GM19328 (cell line): ENCODE results near the gene MVB12A.
A peak's percentile ranks its signal among the peaks of the same experiment; 100 is the strongest.

ENCODE experiments used
- ATAC-seq: cut with Tn5 transposase; IDR thresholded peaks from one replicate; pipeline ENCODE4 v1.9.1; 2021; ENCODE audit warnings: mild to moderate bottlenecking, moderate library complexity; ENCODE audit not compliant: unreplicated experiment

The MVB12A gene

DNA sequence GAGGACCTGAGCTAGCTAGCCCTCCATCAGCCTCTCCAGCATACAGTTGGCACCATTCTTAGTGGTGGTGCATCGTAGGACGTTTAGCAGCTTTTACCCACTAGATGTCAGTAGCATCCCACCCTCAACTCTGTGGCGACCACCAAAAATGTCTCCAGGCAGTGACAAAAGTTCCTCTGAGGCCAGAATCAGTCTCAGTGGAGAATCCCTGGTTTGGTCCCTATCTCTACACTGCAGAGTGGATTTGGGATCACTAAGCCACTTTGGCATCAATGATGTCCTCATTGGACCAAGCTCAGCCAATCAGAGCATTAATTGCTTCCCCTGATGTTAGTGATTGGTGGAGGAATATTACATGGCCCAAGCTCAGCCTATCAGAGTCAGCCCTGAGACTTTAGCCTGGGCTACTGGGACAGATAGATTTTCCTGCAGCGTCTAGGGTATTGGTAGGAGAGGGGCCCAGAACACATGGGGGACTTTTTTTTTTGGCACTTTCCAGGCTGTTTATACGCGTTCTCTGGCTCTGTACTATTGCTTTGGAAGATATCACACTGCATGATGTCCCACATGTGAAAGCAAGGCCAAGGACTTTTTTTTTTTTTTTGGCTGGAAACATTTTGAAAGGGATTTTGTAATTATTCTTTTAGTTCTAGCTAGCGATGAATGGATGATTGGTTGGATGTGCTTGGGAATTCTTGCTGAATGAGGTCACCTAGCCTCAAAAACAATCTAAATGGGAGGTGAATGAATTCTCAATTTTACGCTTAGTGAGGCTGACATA, 21.6 kb downstream of the MVB12A start:
- no peak for ATAC-seq

DNA sequence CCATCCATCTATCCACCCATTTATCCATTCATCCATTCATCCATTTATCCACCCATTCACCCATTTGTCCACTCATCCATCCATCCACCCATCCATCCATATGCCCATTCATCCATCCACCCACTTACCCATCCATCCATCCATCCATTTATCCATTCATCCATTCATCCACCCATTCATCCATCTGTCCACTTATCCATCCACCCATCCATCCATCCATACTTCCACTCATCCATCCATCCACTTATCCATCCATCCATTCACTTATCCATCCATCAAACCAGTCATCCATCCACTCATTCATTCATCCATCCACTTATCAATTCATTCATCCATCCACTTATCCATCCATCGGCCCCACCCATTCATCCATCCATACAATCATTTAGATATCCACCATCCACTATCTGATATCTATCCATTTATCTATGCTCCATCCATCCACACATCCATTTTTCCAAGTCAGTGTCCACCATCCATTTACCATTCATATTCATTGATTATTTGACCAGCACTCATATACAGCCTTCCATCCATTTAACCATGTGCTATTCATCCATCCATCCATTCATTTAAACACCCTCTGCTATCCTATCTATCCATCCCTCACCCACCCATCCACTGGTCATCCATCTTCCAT, 25.8 kb downstream of the MVB12A start:
- ATAC-seq, result no peak

DNA sequence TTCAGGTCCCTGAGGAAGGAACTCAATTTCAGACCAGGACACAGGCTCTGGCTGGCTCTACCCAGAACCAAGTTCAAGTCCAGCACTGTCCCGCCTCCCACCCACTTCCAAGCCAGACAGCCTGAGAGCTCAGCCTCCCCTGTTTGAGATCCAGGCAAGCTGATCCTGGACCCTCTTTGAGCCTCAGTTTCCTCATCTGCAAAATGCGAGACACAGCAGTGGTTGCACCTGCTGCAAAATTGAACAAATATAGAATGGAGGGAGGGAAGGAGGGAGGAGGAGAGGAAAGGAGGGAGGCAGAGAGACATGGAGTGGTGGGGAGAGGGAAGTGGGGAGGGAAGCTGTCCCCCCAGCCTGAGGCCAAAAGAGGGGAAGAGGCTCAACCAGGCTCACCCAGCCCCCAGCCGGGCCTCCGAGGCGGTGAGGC, 27.9 kb downstream of the MVB12A start:
- ATAC-seq, result no peak

DNA sequence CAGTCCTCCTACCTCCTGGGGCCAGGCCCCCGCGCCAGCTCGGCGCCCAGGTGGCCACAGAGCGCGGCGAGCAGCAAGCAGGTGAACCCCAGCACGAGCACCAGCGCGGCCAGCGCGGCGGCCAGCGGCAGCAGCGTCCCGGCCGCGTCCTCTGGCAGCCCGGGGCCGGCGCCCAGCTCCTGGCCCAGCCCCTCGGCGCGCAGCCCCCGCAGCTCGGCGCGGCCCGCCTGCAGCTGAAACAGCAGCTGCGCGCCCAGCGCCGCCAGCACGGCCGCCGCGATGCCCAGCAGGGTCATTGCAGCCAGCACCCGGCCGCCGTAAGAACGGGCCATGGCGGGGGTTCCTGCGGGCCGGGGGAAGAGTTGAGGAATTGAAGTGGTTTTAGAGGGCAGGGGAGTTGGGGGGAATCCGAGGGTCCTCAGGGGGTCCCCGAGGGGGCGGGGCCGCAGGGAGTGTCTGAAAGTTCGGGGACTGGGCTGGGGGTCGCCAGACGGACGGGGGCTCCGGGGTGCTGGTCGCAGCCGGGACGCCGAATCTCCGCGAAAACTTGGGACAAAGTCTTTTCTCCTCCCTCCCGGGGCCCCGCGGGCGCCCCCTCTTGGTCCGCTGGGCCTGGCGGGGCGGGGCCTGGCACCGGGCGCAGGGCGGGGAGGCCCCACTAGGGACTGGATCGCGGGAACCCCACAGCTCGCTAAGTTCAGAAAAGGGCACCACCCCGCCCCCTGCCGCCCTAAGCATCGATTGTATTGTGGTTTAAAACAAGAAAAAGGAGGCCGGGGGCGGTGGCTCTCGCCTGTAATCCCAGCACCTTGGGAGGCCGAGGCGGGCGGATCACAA, 28.5 kb downstream of the MVB12A start, which contains the start of gene TMEM221:
TSS of gene TMEM221 (minus strand) at position 538 of the 837 bp plus-strand sequence. CDS start at position 332, 206 bp downstream.
- no peak for ATAC-seq

DNA sequence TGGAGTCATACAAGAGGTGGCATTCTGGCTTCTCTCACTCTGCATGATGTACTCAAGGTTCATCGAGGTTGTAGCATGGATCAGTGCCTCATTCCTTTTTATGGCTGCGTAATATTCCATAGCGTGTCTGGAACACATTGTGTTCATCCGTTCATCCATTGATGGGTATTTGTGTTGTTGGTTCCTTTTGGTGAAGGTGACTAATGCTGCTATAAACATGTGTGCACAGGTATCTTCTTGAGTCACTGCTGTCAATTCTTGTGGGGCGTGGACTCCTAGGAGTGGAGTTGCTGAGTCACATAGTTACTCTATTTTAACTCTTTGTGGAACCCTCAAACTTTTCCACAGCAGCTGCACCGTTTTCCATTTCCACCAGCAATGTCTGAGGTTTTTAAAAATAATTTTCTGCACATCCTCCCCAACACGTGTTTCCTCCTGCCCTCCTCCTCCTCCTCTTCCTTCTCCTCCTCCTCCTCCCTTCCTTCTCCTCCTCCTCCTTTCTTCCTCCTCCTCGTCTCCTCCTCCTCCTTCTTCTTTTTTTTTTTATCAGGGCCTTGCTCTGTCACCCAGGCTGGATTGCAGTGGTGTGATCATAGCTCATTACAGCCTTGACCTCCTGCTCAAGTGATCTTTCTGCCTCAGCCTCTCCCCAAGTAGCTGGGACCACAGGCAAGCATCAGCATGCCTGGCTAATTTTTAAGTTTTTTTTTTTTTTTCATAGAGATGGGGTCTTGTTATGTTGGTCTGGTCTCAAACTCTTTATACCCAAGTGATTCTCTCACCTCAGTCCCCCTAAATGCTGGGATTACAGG, 30.6 kb downstream of the MVB12A start:
- no peak for ATAC-seq

DNA sequence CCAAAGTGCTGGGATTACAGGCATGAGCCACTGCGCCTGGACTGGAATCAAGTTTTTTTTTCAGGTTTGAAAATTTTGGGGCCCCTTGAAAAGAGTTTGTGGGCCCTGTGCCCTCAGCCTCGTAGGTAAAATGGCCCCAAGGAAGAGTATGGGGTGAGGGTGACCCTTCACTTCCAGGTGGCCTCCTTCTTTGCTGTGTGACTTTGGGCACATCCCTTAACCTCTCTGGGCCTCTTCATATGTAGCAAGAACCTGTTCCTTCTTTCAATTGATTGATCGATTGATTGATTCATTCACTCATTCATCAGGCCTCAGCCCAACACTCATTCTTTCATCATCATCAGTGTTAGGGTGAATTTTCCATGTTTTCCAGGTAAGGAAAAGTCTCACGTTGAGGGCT, 32.0 kb downstream of the MVB12A start:
- ATAC-seq, result no peak

DNA sequence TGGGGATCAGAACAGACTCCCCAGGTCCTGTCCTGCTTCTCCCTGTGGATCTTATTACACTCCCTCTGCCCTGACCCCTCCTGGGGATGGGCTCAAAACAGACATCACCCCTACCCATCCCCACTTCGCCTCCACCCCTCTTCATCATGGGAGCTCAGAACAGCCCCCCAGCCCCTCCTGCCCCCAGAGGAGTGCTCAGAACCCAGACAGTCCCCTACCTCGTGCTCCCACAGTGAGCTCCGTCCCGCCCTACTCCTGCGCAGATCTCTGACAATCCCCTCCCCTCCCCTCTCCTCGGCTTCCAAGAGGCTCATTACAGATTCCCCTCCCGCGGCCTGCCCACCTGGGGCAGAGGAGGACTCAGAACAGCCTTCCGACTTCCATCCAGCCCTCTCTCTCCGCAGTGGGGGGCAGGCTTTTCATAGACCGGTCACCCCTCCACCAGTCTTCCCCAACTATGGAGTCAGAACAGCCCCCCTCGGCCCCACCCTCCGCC, 34.8 kb downstream of the MVB12A start:
- no peak for ATAC-seq

DNA sequence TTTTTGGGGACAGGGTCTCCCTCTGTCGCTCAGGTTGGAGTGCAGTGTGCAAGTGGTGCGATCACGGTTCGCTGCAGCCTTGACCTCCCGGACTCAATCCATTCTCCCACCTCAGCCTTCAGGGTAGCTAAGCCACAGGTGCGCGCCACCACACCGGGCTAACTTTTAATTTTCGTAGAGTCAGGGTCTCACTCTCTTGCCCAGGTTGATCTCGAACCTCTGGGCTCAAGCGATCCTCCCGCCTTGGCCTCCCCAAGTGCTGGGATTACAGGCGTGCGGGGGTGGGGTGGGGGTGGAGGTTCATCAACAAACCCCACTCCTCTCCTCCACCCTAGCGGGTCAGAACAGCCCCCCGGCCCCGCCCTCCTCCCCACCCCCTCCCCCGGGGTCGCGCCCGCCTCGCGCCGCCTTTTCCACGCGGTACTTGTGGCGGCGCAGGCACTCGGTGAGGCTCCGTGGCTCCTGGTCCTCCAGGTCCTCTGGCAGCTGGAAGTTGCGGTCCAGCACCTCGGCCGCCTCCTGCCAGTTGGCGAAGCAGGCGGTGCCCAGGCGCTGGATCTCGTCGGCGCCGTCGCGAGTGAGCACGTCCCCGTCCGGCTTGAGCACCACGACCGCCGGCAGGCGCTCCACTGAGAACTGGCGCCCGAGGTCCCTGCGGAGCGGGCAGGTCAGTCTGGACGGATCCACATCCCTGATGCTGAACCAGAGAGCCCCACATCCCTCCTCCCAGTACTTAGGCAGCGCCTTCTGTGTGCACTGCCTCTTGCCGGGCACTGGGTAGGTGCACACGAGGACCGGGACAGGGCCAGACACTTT, 35.7 kb downstream of the MVB12A start:
- no peak for ATAC-seq

DNA sequence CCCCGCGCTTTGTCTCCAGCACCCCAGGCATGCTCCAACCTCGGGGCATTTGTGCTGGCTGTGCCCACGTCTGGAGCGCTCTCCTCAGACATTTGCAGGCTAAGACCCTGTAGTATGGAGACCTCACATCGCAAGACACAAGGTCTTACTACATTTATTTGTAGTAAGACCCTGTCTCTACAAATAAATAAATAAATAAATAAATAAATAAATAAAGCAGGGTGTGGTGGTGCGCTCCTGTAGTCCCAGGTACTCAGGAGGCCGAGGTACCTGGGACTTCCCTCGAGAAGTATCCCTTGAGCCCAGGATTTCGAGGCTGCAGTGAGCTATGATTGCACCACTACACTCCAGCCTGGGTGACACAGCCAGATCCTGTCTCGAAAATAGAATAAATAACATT, 36.3 kb downstream of the MVB12A start:
- no peak for ATAC-seq

DNA sequence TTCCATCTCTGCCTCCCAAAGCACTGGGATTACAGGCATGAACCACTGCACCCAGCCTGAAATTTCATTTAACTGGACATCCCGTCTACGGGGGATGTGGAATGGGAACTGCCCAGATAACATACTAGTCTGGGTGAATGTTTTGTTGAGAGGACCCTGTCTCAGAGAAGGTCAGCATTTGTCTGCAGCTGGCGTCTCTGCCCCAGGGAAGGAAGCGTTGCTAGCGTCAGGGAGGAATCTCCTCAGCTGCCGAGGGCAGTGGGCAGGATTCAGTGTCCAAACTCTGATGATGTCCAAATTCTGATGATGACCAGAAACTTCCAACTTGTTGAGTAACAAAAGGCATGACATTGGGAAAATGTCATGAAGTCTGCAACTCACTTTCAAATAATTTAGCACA, 37.8 kb downstream of the MVB12A start:
- ATAC-seq, result no peak

DNA sequence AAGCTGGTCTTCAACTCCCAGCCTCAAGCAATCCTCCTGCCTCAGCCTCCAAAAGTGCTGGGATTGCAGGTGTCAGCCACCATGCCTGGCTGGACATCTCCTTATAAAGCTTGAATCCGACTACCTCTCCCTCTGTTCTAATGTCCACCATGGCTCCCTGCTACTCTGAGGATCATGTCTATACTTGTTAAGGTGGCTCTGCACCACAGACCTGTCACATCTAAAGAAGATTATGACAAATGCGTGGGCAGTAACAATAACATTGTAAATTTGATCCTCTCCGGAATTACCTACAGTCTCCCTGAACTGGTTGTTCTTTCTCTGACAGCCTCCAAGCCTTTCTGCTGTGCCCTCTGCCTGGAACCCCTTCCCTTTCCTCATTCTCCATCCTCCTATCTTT, 39.1 kb downstream of the MVB12A start:
- ATAC-seq, result no peak

DNA sequence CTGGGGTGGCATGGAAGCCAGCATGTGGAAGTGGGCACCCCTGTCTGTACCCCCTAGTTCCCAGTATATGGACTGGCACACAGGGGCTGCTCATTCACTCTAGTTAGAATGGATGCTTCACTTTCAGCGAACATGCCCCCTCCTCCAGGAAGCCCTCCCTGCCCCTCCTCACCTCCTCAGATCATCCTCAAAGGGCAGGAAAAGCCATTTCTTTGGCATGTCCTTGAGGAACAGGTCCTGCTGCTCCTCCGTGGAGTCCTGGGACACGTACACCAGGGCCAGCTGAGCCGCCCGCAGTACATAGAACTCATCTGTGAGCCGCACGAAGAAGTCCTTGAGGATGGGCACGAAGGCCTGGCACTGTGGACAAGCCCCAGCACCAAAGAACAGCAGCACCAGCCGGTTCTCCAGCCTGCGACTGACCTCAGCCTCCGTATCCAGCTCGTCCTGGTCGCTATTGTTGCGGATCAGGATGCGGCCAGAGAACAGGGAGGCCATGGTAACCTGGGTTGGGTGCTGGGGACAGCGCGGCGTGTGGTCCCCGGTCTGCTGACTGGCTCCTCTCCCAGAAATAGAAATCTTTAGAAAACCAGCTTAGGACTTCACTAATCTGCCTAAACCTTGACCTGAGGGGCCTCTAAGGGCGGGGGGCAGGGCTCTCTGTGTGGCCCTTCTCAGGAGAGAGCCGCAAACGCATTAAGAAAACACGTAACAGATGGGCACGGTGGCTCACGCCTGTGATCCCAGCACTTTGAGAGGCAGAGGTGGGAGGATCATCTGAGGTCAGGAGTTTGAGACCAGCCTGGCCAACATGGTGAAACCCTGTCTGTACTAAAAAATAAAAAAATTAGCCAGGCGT, 40.8 kb downstream of the MVB12A start, which contains the start of gene NXNL1:
TSS of gene NXNL1 (minus strand) at position 555 of the 859 bp plus-strand sequence. CDS start at position 498, 57 bp downstream.
- ATAC-seq, result no peak

DNA sequence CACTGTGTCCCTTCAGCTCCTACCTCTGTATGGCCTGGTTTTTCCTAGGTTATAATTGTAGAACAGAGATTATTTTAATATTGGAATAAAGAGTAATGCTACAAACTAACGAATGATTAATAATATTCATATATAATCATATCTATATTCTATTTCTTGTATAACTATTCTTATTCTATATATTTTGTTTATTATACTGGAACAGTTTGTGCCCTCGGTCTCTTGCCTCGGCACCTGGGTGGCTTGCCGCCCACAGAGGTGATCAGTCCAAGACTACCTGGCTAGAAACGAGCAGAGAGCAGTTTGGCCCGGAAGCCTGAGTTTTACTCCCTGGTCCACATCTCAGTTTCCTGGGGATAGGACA, 46.6 kb downstream of the MVB12A start:
- no peak for ATAC-seq

DNA sequence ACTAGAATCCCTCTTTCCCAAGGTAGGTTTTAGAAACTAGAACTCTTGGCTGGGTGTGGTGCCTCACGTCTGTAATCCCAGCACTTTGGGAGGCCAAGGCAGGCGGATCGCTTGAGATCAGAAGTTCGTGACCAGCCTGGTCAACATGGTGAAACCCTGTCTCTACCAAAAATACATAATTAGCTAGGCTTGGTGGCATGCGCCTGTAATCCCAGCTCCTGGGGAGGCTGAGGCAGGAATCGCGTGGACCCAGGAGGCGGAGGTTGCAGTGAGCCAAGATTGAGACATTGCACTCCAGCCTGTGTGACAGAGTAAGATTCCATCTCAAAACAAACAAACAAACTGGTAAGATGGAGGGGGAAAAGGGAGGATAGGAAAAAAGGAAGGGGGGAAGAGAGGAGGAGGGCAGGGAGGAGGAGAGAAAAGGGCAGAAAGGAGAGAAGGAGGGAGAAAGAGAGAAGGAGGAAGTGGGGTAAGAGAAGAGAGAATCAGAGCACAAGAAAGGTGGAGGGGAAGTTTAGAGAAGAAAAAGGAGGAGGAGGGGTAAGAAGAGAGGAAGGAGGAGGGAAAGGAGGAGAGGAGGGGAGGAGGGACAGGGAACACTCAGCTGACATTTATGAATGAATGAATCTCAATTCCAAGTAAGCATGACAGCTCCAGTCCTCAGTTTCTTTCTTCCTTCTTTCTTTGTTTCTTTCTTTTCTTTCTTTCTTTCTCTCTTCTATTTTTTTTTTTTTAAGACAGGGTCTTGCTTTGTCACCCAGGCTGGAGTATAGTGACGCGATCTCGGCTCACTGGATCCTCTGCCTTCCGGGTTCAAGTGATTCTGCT, 47.8 kb downstream of the MVB12A start:
- ATAC-seq, result no peak

DNA sequence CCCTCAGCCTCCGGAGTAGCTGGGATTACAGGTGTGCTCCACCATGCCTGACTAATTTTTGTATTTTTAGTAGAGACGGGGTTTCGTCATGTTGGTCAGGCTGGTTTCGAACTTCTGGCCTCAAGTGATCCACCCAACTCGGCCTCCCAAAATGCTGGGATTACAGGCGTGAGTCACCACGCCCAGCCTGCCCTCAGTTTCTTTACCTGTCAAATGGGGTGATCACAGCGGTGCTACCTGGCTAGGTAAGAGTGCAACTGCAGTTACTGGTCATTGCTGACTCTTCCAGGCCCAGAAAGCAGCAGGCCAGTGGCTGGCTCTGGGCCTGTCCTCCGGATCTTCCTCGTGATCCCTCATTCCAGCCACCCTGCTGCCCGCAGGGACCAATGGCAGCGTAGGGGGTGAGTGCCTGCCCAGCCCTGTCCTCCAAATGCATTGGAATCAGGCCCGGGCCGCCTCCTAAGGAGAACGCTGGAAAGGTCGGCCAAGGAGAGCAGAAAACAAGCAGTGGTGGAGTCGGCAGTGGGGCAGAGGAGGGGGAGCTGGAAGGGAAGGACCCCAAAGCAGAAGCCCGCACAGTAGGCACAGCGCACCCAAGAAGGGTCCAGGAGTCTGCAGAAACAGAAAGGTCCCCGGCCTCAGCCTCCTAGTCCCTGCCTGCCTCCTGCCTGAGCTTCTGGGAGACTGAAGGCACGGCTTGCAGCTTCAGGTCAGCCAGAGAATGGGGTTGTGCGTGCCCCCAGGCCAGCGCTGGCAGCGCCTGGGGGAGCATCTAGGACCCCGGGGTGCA, 48.6 kb downstream of the MVB12A start:
- ATAC-seq, result no peak

DNA sequence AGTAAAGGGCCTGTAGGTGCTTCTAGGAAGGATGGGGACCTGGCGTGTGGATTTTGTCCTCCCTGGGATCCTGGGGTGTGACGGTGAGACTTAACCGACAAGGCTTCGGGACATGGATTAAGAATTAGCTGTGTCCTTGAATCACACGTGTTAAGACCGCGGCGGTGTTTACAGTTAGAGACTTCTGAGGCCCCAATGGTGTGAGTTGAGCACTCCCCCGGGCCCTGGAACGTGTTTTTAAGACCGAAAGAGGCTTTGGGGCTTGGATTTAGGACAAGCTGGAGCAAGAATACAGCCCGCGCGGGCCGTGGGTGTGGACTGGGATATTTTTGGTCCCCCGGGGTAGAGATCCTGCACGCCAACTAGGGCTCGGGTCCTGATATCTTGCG, 49.2 kb downstream of the MVB12A start:
- no peak for ATAC-seq

DNA sequence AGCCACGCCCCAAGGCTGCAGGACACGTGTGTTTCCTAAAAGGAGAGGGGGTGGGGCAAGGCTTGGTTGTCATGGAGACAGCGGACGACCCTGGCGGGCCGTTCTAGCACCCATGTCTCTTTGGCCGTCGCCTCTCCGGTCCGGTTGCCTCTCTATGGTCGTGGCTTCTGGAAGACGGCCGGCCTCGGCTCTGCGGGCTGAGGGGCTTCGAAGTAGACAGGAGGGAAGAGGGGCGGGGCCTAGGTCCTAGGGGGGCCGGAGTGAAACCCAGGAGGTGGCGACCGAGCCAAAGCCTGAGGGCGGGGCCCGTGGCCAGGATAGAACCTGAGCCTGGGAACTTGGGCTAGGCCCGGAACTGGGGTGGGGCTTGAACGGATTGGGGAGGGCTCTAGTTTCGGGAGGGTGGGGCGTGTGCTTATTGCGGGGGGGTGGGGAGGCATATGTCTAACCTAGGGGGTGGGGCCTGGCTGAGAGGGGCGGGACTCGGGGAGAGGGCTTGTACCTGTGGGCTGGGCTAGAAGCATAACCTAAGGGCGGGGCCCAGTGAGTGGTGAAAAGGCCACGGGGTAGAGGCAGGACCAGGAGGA, 49.7 kb downstream of the MVB12A start:
- peak; percentile 56 for ATAC-seq
